Measurements from ENCODE around the gene KRT16. TPM values are rescaled to one million over a fixed set of nuclear protein-coding genes. Genes with fewer than 3 reads are reported as not detected.
"Not testable (repeated sequence)": the region's sequence is repeated elsewhere in the genome, so short reads cannot be mapped to it uniquely, and the experiment has no call there.

Gene KRT16
- total RNA-seq, 1 experiment from 2014 or later: not detected

- no TSS peak for BruUV-seq (replicated peaks)
- H3K27ac ChIP-seq (ENCODE audit: low read depth, low read length, poor library complexity, severe bottlenecking): no peak overlapping the region
These were observed 14.9 kb upstream of the KRT16 start for GRCh38 chr17:41627316-41628072.

GRCh38 chr17:41626914-41627295, 14.3 kb upstream of the KRT16 start:
- H3K4me3 ChIP-seq (ENCODE audit: low read depth, low read length, poor library complexity, severe bottlenecking); H3K4me1 ChIP-seq (ENCODE audit: insufficient read depth, low read length, poor library complexity, severe bottlenecking); POLR2A ChIA-PET (ENCODE audit: low non-redundant PET); CTCF ChIA-PET; intact Hi-C loops (cut with micrococcal nuclease; ENCODE audit: unreplicated experiment); H3K27me3 ChIP-seq (replicated peaks; ENCODE audit: insufficient read depth, low read depth, low read length, poor library complexity); DNase-seq (ENCODE audit: low spot score); BruUV-seq (replicated peaks); H3K36me3 ChIP-seq (ENCODE audit: insufficient read depth, low read length, poor library complexity, severe bottlenecking); H3K27ac ChIP-seq (ENCODE audit: low read depth, low read length, poor library complexity, severe bottlenecking); H3K9me3 ChIP-seq (ENCODE audit: low read depth, low read length, poor library complexity, severe bottlenecking): not testable (repeated sequence)

More at GRCh38 chr17:41627316-41628072, 14.9 kb upstream of the KRT16 start:
- Histone ChIP-seq H3K4me3 (ENCODE audit: low read depth, low read length, poor library complexity, severe bottlenecking) (no peak overlapping the region), H3K27me3 (replicated peaks; ENCODE audit: insufficient read depth, low read depth, low read length, poor library complexity) (no peaks in the 10 kb centered on the region), H3K4me1 (ENCODE audit: insufficient read depth, low read length, poor library complexity, severe bottlenecking) (no peaks in the 10 kb centered on the region), H3K36me3 (ENCODE audit: insufficient read depth, low read length, poor library complexity, severe bottlenecking) (no peaks in the 10 kb centered on the region), H3K9me3 (ENCODE audit: low read depth, low read length, poor library complexity, severe bottlenecking) (no peaks in the 10 kb centered on the region)
- DNase-seq (ENCODE audit: low spot score): no peak
- ChIA-PET POLR2A (ENCODE audit: low non-redundant PET) (no interaction called here), CTCF (no interaction called here)
- intact Hi-C loops (cut with micrococcal nuclease; ENCODE audit: unreplicated experiment): no loop called here
- no peak for TF ChIP-seq CTCF (conservative IDR thresholded peaks at IDR 0.05; ENCODE audit: low read depth, low read length)

DNA sequence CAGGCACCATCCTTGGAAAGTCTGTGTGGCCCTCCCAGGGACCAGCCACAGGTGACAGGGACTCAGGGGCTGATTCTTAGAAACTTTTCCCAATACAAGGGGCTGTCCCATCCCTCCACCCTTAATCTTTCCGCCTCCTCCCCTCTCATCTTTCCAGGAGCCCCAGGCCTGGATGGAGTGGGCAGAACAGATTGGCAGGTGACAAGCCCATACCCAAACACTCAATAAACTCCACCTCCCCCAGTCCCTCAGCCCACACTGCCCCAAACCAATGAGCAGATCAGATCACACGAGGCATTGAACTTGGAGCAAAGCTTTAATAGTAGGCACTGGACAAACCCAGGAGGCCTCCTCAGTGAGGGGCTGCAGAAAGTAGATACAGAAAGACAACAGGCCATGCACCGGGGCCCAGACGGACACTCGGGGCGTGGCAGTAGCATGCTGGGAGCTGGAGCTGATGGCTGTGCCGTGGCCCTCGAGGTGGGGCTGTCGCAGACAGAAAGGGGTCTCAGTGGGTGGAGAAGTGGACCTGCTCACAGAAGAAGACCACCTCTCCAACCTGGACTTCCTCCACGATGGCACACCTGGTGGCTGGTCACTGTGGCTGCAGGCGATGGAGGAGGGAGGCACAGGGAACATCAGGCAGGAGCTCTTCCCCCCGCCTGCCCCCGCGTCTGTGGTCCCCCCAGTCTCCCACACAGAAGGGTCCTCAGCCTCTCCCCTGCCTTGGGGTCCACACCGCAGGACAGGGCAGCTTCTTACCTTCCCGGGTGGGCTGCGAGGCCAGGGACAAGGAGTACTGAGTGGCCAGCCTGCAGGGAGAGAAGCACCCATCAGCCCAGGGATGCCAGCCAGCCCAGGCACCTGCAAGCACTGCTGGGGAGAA, 13.7 kb upstream of the KRT16 start:
- H3K4me1 ChIP-seq (ENCODE audit: insufficient read depth, low read length, poor library complexity, severe bottlenecking); POLR2A ChIA-PET (ENCODE audit: low non-redundant PET); CTCF ChIA-PET; H3K36me3 ChIP-seq (ENCODE audit: insufficient read depth, low read length, poor library complexity, severe bottlenecking); H3K4me3 ChIP-seq (ENCODE audit: low read depth, low read length, poor library complexity, severe bottlenecking); H3K27me3 ChIP-seq (replicated peaks; ENCODE audit: insufficient read depth, low read depth, low read length, poor library complexity); BruUV-seq (replicated peaks); H3K9me3 ChIP-seq (ENCODE audit: low read depth, low read length, poor library complexity, severe bottlenecking); intact Hi-C loops (cut with micrococcal nuclease; ENCODE audit: unreplicated experiment); H3K27ac ChIP-seq (ENCODE audit: low read depth, low read length, poor library complexity, severe bottlenecking); DNase-seq (ENCODE audit: low spot score): not testable (repeated sequence)

DNA sequence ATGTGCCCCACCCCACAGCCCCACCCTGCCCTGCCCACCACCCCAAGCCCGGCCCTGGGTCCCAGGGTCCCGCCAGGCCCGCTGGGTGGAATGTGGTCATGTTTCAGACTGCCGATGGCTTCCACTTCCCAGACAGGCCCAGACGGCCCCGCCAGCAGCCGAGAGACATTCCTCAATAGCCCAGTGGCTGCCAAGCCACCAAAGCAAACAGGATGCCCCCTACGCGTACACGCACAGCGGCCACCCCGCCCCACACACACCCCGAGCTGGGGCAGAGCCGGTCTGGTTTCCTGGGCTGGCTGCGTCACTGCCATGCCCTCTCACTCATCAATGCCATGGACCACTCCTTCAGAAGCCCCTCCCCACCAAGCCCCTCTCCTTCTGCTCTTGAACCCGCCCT, 13.0 kb upstream of the KRT16 start:
- no peaks in the 10 kb centered on the region for H3K9me3 ChIP-seq (ENCODE audit: low read depth, low read length, poor library complexity, severe bottlenecking)
- TF ChIP-seq EZH2 (IDR thresholded peaks at IDR 0.05; ENCODE audit: borderline replicate concordance, low read depth, low read length, poor library complexity, severe bottlenecking): no peak
- TF ChIP-seq CTCF (conservative IDR thresholded peaks at IDR 0.05; ENCODE audit: low read depth, low read length): no peak
- POLR2A ChIA-PET (ENCODE audit: low non-redundant PET): no interaction called here
- no peak overlapping the region for H3K27ac ChIP-seq (ENCODE audit: low read depth, low read length, poor library complexity, severe bottlenecking)
- BruUV-seq (replicated peaks): no TSS peak
- DNase-seq (ENCODE audit: low spot score): no peak
- no peaks in the 10 kb centered on the region for H3K27me3 ChIP-seq (replicated peaks; ENCODE audit: insufficient read depth, low read depth, low read length, poor library complexity)
- CTCF ChIA-PET: no interaction called here
- H3K4me3 ChIP-seq (ENCODE audit: low read depth, low read length, poor library complexity, severe bottlenecking): no peak overlapping the region
- H3K36me3 ChIP-seq (ENCODE audit: insufficient read depth, low read length, poor library complexity, severe bottlenecking): no peaks in the 10 kb centered on the region
- intact Hi-C loops (cut with micrococcal nuclease; ENCODE audit: unreplicated experiment): no loop called here
- peaks cover 12% of the 10 kb centered on the region for H3K4me1 ChIP-seq (ENCODE audit: insufficient read depth, low read length, poor library complexity, severe bottlenecking)
